Activated naive CD4-positive, alpha-beta T cell treated with anti-CD3 and anti-CD28 coated beads, Interleukin-2, amount 50 U/mL, for 72 hours (primary cell): ENCODE results near the gene LAPTM4A. TPM values are rescaled to one million over a fixed set of nuclear protein-coding genes. Genes with fewer than 3 reads are reported as not detected.
"Not testable (repeated sequence)": the region's sequence is repeated elsewhere in the genome, so short reads cannot be mapped to it uniquely, and the experiment has no call there.

Source experiments
- ATAC-seq, 2 donors: fragments of 150-1000 bp; cut with Tn5 transposase; 2 replicates each; pipeline ENCODE4 v1.10.0; 2021; ENCODE audit warnings: mild to moderate bottlenecking in 2 of 2, moderate library complexity in 2 of 2
- DNase-seq, 2 donors: peaks; one replicate each; pipeline ENCODE4 v3.0.0; 2021 to 2022; ENCODE audit warnings: low spot score in 2 of 2
- H3K27ac Mint-ChIP-seq, 2 donors: one replicate each; pipeline ENCODE4 v1.8.0; 2022; ENCODE audit warnings: mild to moderate bottlenecking in 2 of 2, mixed read lengths in 2 of 2
- H3K36me3 Mint-ChIP-seq, 2 donors: one replicate each; pipeline ENCODE4 v1.8.0; 2022; ENCODE audit warnings: mixed read lengths in 2 of 2
- H3K9me3 Mint-ChIP-seq, 2 donors: one replicate each; pipeline ENCODE4 v1.8.0; 2022; ENCODE audit warnings: mixed read lengths in 2 of 2
- total RNA-seq, 2 donors: library from RNA; stranded (reverse); gene quantifications; one replicate each; pipeline ENCODE4 v1.2.3, GENCODE V29; 2022

Gene LAPTM4A
- total RNA-seq, result 10 to 100 TPM; 20.4 to 26.9 TPM

GRCh38 chr2:20051532-20052228 is at the start of gene LAPTM4A:
Gene LAPTM4A, minus strand, starts transcription at chr2:20051628. Its CDS starts 108 bp downstream, at chr2:20051520.
- Mint-ChIP-seq H3K27ac (no peak within 1 kb of the TSS), H3K9me3 (no peaks in the 10 kb centered on the region), H3K36me3 (no peaks in the 10 kb centered on the region)
- DNase-seq, result peak; percentile 95 to 98
- peak; percentile 96 to 97 for ATAC-seq

DNA sequence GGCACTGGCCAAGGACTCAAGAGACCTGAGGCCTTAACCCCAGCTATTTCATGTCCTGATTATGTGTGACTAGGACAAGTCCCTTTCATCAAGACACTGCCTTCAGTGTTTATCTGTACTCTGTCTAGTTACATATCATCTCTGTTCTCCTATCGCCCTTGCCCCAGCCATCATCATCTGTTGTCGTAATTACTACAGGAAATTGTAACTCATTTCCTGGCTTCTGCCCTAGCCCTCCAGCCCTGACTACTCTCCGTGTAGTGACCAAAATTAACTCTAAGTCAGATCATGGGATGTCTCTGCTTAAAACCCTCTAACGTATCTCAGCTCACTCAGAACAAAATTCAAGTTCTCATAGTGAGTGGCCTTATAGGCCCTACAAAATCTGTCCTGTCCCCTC is 49.3 kb upstream of the LAPTM4A start:
- H3K9me3 Mint-ChIP-seq, result peaks cover 8 to 18% of the 10 kb centered on the region in 2 donors
- peaks cover 0 to 10% of the 10 kb centered on the region in 2 donors for H3K36me3 Mint-ChIP-seq
- DNase-seq (no peak), ATAC-seq (no peak)
- H3K27ac Mint-ChIP-seq, result no peak overlapping the region

- no peak overlapping the region for H3K27ac Mint-ChIP-seq
- peaks cover 0 to 10% of the 10 kb centered on the region in 2 donors for H3K36me3 Mint-ChIP-seq
- ATAC-seq, result no peak
- DNase-seq, result no peak
- H3K9me3 Mint-ChIP-seq, result peaks cover 8 to 18% of the 10 kb centered on the region in 2 donors
Observed at GRCh38 chr2:20099780-20100179, 48.4 kb upstream of the LAPTM4A start.

DNA sequence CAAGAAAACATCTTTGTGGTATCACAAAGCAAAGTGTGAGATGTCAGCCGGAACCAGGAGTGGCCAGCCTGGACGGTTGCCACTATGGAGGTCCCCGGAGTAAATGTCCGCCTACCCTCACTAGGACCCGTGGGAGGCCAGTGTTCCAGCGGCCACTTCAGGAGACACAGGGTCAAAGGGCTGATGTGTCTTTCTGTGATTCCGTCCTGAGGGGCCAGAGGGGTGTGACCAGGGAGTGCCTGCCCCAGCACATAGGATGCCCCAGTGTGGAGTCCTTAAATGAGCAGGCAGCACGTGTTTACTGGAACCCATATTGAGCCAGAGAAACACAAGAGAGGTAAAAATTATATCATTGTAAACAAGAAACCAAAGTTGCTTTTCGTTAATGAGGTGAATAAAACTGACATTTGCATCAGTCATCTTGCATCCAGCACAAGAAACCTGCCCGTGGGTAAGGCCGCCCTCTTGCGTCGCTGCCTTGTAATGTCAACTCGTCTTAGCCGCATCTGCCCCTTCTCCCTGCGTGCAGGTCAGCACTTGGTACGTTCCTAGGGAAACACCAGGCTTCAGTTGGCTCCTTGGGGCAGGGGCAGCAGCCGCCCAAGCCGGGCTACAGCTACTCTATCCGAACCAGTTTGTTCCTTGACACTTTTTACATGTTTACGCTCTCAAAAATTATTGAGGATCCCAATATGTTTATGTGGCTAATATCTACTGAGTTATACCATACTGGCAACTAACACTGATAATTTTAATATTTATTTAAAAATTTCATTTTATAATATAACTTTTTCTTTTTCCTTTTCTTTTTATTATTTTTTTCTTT is 46.7 kb upstream of the LAPTM4A start:
- peak; percentile 62 to 75 for DNase-seq
- H3K9me3 Mint-ChIP-seq, result peaks cover 8 to 18% of the 10 kb centered on the region in 2 donors
- no peak overlapping the region for H3K27ac Mint-ChIP-seq
- peak; percentile 89 to 91 for ATAC-seq
- H3K36me3 Mint-ChIP-seq, result peaks cover 0 to 10% of the 10 kb centered on the region in 2 donors

GRCh38 chr2:20095469-20095868 is 44.0 kb upstream of the LAPTM4A start:
- DNase-seq, result no peak
- Mint-ChIP-seq H3K9me3 (no peaks in the 10 kb centered on the region), H3K36me3 (no peaks in the 10 kb centered on the region), H3K27ac (no peak overlapping the region)
- no peak for ATAC-seq

DNA sequence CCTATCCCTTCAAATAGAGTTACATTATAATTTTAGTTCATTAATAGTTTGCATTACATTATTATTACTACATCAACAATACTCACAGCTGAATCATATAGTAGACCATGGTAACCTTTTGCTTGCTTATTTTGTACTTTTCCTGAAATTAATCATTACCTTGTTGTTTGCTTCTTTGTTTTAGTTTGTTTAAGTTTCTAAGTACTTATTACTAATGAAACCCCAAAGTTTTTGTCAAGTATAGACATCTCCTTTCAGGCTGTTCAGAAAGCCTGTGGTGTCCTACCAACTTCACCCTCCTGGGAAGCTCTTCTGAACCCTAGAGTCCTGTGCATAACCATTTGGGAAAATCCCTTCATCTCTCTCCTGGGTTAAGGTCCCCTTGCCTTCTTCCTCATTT is 43.5 kb upstream of the LAPTM4A start:
- DNase-seq (no peak), ATAC-seq (no peak)
- no peak overlapping the region for H3K27ac Mint-ChIP-seq
- H3K9me3 Mint-ChIP-seq, result no peaks in the 10 kb centered on the region
- H3K36me3 Mint-ChIP-seq, result no peaks in the 10 kb centered on the region

DNA sequence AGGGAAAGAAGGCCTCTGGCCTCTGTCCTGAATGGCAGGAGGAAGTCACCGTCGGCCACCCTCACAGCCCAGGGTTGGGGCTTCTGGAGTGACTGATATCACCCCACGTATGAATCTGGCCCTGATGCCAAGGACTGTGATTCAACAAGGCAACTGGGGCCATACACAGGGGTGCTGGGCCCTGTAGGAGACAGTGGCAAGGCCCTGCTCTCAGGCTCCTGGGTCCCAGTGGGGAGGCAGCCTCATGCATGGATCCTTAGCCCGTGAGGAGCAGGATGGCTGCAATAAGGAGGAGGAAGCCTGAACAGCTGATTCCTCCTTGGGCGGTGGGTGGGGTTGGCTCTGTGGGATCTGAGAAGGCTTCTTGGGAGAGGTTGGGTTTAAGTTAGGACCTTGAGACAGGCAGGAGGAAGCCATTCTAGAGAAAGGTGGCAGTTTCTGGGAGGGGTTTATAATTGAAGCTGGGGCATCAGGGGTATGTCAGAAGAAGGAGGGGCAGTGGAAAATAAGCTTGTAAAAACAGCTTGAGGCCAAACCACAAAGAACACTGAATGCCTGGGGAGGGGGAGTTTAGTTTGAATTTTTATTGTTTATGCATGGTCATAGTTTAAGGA is 42.8 kb upstream of the LAPTM4A start:
- Mint-ChIP-seq H3K36me3 (no peaks in the 10 kb centered on the region), H3K9me3 (no peaks in the 10 kb centered on the region), H3K27ac (peak overlapping the region in 1 of 2 donors; percentile 42)
- DNase-seq, result no peak
- ATAC-seq, result no peak

DNA sequence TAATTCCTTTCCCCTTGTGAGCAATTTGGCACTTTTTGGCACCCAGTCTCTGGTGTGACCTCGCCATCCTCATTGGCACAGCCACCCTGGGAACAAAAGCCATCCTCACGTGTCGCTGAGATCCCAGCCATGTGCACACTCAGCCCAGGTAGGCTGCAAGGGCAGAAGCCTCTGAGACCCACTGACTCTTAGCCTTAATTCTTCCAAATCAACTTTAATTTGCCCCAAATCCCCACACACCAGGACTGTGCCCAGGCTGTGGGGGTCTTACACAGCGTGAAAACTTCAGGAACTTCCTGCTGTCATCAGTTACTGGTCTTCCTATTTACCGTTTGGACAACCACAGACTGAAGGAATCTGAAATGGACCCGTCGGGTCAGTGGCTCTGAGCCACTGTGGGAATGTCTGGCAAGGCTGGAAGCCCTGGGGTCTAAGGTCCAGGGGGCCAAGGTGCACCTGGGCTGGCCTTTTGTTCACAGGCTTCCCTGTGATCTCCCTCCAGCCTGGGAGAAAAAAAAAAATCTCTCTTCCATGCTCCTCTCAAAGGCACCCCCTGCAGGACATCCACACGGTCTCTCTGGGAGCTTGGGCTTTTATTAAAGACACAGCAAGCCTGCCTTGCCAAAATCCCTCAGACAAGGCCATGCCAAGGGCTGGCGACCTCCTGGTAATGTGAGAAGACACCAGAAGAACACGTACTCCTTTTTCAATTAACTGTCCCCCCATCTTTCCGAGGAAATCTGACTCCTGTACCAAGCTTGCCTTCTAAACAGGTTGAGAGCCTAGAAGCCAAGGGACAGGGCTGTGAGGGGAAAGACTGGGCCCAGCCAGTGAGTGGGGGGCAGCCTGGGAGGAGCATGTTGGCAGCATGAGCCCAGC is 42.1 kb upstream of the LAPTM4A start:
- DNase-seq (no peak), ATAC-seq (no peak)
- Mint-ChIP-seq H3K27ac (peak overlapping the region in 1 of 2 donors; percentile 42), H3K9me3 (no peaks in the 10 kb centered on the region), H3K36me3 (no peaks in the 10 kb centered on the region)

GRCh38 chr2:20092901-20093235 is 41.4 kb upstream of the LAPTM4A start:
- H3K9me3 Mint-ChIP-seq, result no peaks in the 10 kb centered on the region
- H3K27ac Mint-ChIP-seq, result peak overlapping the region in 1 of 2 donors; percentile 42

DNA sequence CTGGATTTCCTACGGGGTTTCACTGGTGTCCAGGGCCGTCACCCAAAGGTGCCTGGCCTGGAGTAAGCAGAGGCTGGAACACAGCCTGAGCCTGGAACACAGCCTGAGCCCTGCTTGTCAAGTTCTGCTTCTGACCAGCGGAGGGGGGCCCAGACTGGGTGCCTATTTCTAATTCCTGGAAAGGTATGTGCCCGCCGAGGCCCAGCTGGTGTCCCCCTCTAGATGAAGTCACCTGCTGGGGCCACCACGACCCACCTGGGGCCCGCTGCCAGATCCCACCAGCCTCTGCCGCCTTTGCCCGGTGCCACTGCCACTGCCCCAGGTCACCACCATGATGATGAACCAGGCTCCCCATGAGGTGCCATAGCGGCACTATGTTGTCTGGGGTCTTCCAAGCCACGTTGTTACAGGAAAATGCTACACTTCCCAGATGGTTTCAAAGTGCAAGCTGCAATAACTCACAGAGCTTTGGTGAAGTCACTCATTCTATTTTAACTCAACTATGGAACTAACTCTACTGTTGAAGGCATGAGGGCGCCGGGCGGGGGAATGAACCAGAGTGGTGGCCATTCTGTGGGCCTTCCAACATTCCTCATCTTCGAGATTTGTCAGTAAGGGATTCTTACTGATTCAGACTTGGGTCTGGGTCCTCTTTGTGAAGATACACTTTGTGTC is 40.9 kb upstream of the LAPTM4A start:
- Mint-ChIP-seq H3K27ac (peak overlapping the region in 1 of 2 donors; percentile 25), H3K36me3 (no peaks in the 10 kb centered on the region), H3K9me3 (no peaks in the 10 kb centered on the region)
- no peak for DNase-seq
- ATAC-seq, result no peak

More at GRCh38 chr2:20092901-20093235, 41.4 kb upstream of the LAPTM4A start:
- DNase-seq (no peak), ATAC-seq (no peak)
- no peaks in the 10 kb centered on the region for H3K36me3 Mint-ChIP-seq

DNA sequence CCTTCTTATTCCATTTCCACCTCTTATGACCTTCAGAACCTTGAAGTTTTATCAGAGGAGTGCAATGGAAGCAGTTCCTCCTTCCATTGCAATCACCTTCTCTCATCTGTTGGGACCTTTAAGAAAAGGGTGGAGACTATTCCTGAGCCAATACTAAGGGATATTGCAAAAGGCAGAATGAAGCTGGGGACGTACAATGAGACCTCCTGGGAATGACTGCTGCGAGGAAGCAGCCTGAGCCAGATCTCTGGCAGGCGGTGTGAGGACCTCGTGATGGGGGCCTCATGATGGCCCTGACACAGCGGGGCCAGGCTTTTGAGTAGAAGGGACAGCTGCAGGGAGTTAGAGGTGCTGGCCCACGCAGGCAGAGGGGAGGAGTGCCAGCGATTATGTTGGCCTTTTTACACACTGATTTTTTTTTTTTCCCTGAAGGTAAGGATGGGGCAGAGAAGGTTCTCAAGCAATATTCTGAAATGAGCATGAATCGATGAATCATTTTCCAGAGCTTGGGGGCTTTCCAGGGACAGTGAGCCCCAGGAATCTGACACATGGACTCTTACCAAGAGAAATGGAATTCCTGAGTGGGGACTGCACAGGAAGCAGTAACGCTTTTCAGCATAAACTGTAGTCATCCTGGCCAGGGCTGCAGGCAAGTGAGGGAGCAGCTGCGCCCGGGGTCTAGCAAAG is 40.0 kb upstream of the LAPTM4A start:
- no peak for ATAC-seq

GRCh38 chr2:20089715-20090464 is 38.5 kb upstream of the LAPTM4A start:
- ATAC-seq (no peak), DNase-seq (no peak)
- no peaks in the 10 kb centered on the region for H3K36me3 Mint-ChIP-seq
- H3K9me3 Mint-ChIP-seq, result no peaks in the 10 kb centered on the region
- H3K27ac Mint-ChIP-seq, result no peak overlapping the region

More for the DNA sequence above, 40.0 kb upstream of the LAPTM4A start:
- DNase-seq, result no peak
- Mint-ChIP-seq H3K36me3 (no peaks in the 10 kb centered on the region), H3K9me3 (no peaks in the 10 kb centered on the region), H3K27ac (no peak overlapping the region)

GRCh38 chr2:20085909-20086308 is 34.5 kb upstream of the LAPTM4A start:
- not testable (repeated sequence) for ATAC-seq, H3K27ac Mint-ChIP-seq, H3K9me3 Mint-ChIP-seq, H3K36me3 Mint-ChIP-seq, DNase-seq

DNA sequence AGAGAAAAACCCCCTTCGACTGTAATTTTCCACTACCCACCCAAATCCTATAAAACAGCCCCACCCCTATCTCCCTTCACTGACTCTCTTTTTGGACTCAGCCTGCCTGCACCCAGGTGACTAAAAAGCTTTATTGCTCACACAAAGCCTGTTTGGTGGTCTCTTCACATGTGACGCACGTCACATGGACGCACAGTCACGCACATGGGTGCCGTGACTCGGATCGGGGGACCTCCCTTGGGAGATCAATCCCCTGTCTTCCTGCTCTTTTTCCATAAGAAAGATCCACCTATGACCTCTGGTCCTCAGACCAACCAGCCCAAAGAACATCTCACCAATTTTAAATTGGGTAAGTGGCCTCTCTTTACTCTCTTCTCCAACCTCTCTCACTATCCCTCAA is 31.4 kb upstream of the LAPTM4A start:
- not testable (repeated sequence) for H3K9me3 Mint-ChIP-seq, ATAC-seq, H3K36me3 Mint-ChIP-seq, H3K27ac Mint-ChIP-seq, DNase-seq

GRCh38 chr2:20081841-20082240 is 30.4 kb upstream of the LAPTM4A start:
- no peak for DNase-seq
- Mint-ChIP-seq H3K36me3 (no peaks in the 10 kb centered on the region), H3K9me3 (no peaks in the 10 kb centered on the region), H3K27ac (no peak overlapping the region)
- no peak for ATAC-seq
